RWPE2 (cell line): ENCODE measurements around the gene TLE7.

Experiments used
- ATAC-seq: fragments of 200-7000 bp; cut with Tn5 transposase; 3 replicates; pipeline ENCODE4 v1.9.1; 2021; ENCODE audit warnings: low read depth
- DNase-seq: peaks from one replicate; pipeline ENCODE4 v3.0.0-alpha.2; 2020; ENCODE audit warnings: low spot score
- H3K27ac ChIP-seq: fragments of 450-650 bp; 2 replicates; pipeline ENCODE4 v1.5.1; 2017; ENCODE audit warnings: mild to moderate bottlenecking; ENCODE audit not compliant: poor library complexity, severe bottlenecking
- H3K27me3 ChIP-seq: fragments of 250-450 bp; sonication (Bioruptor Pico); 2 replicates; pipeline ENCODE4 v1.5.1; 2021; ENCODE audit warnings: mild to moderate bottlenecking, moderate library complexity; ENCODE audit not compliant: insufficient read depth, poor library complexity, severe bottlenecking
- H3K36me3 ChIP-seq: fragments of 250-450 bp; sonication (Bioruptor Pico); 2 replicates; pipeline ENCODE4 v1.5.1; 2020; ENCODE audit warnings: low read depth, mild to moderate bottlenecking, moderate library complexity
- H3K4me1 ChIP-seq: fragments of 250-450 bp; sonication (Bioruptor Pico); 2 replicates; pipeline ENCODE4 v1.5.1; 2021; ENCODE audit warnings: mild to moderate bottlenecking, moderate library complexity; ENCODE audit not compliant: insufficient read depth, poor library complexity, severe bottlenecking
- H3K4me3 ChIP-seq: fragments of 250-450 bp; sonication (Bioruptor Pico); 2 replicates; pipeline ENCODE4 v1.5.1; 2021; ENCODE audit warnings: mild to moderate bottlenecking, moderate library complexity; ENCODE audit not compliant: severe bottlenecking
- H3K9me3 ChIP-seq: fragments of 250-450 bp; sonication (Bioruptor Pico); 2 replicates; pipeline ENCODE4 v1.5.1; 2021; ENCODE audit warnings: mild to moderate bottlenecking, moderate library complexity; ENCODE audit not compliant: severe bottlenecking
- CTCF ChIP-seq: fragments of 450-650 bp; IDR thresholded peaks from one replicate; pipeline ENCODE4 v1.5.1; 2017; ENCODE audit warnings: mild to moderate bottlenecking, moderate library complexity; ENCODE audit not compliant: poor library complexity, severe bottlenecking

The TLE7 gene

DNA sequence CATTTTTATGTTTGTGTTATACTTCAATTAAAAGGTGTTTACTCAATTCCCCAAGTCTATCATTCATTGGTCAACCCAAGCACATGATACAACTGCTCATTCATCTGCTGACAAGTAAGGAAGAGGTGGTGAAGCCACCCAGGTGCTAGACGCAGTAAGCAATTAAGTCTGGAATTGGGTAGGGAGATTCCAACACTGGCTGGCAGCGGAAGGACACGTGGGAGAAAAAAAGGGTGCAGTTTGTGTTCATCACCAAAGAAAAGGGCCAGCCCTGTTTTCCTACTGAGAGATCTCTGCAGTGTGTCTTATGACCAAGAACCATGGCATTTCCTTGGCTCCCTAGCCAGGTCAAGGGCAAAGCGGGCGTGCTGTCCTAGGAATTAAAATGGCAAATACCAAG is 32.0 kb upstream of the TLE7 start:
- DNase-seq = no peak
- no peak for TF ChIP-seq CTCF
- ATAC-seq = peak; percentile 22; the same call in 1 of the 3 replicates
- Histone ChIP-seq H3K27me3 (no peaks in the 10 kb centered on the region), H3K9me3 (peaks cover 2% of the 10 kb centered on the region), H3K27ac (peak overlapping the region; percentile 92), H3K4me1 (peaks cover 20% of the 10 kb centered on the region), H3K4me3 (no peak overlapping the region), H3K36me3 (peaks cover 30% of the 10 kb centered on the region)

- DNase-seq = no peak
- H3K36me3 ChIP-seq = peaks cover 30% of the 10 kb centered on the region
- H3K4me3 ChIP-seq = no peak overlapping the region
- H3K9me3 ChIP-seq = peaks cover 2% of the 10 kb centered on the region
- H3K27me3 ChIP-seq = no peaks in the 10 kb centered on the region
- H3K4me1 ChIP-seq = peaks cover 20% of the 10 kb centered on the region
- peak overlapping the region; percentile 92 for H3K27ac ChIP-seq
- ATAC-seq = no peak
- TF ChIP-seq CTCF = no peak
Observed at GRCh38 chr16:71472931-71473330, 31.1 kb upstream of the TLE7 start.

DNA sequence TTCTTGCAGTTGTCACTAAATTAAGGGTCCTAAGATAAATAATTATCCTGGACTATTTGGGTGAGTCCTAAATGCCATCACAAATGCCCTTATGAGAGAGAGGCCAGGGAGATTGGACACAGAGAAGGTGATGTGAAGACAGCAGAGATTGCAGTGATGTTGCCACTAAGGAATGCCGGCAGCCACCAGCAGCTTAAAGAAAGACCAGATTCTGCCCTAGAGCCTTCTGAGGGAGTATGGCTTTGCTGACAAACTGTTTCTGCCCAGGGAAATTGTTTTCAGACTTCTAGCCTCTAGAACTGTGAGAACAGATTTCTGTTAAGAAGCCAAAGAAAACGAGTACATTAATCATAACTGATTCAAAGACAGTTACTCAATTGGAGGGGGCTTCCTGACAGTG is 30.2 kb upstream of the TLE7 start:
- H3K9me3 ChIP-seq = peaks cover 2% of the 10 kb centered on the region
- H3K27ac ChIP-seq = no peak overlapping the region
- ATAC-seq (no peak), DNase-seq (no peak)
- no peaks in the 10 kb centered on the region for H3K27me3 ChIP-seq
- H3K4me1 ChIP-seq = peaks cover 20% of the 10 kb centered on the region
- peaks cover 22% of the 10 kb centered on the region for H3K36me3 ChIP-seq
- TF ChIP-seq CTCF = no peak
- H3K4me3 ChIP-seq = no peak overlapping the region

DNA sequence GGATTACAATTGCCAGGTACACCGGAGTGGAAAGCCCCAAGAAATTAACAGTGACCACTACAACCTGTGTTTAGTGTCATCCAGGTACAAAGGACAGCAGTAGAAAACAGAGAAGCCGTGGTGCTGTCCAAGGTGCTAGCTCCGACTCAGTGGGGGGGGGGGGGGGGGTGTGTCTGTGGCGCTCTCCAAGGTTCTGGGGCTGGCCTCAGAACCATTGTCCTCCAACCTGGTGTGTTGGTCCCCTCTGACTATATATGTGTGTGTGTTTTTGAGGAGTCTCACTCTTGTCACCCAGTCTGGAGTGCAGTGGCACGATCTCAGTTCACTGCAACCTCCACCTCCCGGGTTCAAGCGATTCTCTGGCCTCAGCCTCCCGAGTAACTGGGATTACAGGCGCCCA is 26.0 kb upstream of the TLE7 start:
- no peak for TF ChIP-seq CTCF
- H3K27ac ChIP-seq = no peak overlapping the region
- peaks cover under 1% of the 10 kb centered on the region for H3K4me1 ChIP-seq
- DNase-seq (no peak), ATAC-seq (peak; percentile 58; the same call in 2 of the 3 replicates)
- no peaks in the 10 kb centered on the region for H3K9me3 ChIP-seq
- H3K27me3 ChIP-seq = no peaks in the 10 kb centered on the region
- no peaks in the 10 kb centered on the region for H3K36me3 ChIP-seq
- no peak overlapping the region for H3K4me3 ChIP-seq

DNA sequence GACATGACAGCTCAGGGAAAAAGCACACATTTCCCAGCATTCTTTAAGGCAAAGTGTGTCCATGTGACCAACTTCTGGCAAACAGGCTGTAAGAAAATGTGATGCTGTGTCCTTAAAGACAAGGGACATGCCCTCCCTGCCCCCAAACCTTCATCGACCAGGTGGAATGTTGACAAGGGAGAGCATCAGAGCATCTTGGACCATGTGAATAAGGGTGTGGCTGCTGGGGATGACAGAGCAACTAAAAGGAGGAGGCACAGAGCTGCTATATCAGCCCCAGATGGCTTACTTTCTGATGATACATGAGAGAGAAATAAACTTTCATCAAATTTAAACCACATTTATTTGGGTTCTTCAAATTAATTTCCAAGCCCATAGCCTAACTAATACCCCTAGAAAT is 22.4 kb upstream of the TLE7 start:
- no peak for TF ChIP-seq CTCF
- ATAC-seq = no peak
- no peak for DNase-seq

More for the DNA sequence above, 22.4 kb upstream of the TLE7 start:
- H3K36me3 ChIP-seq = peaks cover 10% of the 10 kb centered on the region
- no peaks in the 10 kb centered on the region for H3K9me3 ChIP-seq
- no peak overlapping the region for H3K4me3 ChIP-seq
- H3K27ac ChIP-seq = no peak overlapping the region
- H3K4me1 ChIP-seq = peaks cover 22% of the 10 kb centered on the region
- no peaks in the 10 kb centered on the region for H3K27me3 ChIP-seq
